Transverse colon (tissue), 4 donors: ENCODE measurements around the gene PDE10A. TPM values are rescaled to one million over a fixed set of nuclear protein-coding genes. Genes with fewer than 3 reads are reported as not detected.

Source experiments
- DNase-seq: peaks from one replicate; pipeline ENCODE4 v3.0.0-alpha.2; 2019
- H3K27ac ChIP-seq, 4 donors: fragments of 200-600 bp; sonication (generic); 2 replicates each; pipeline ENCODE4 v1.5.1; 2016 to 2018; ENCODE audit warnings: inconsistent platforms in 4 of 4
- H3K27me3 ChIP-seq: fragments of 200-600 bp; sonication (generic); 2 replicates; pipeline ENCODE4 v1.5.1; 2017; ENCODE audit warnings: inconsistent platforms
- H3K36me3 ChIP-seq, 4 donors: fragments of 200-600 bp; sonication (generic); 2 replicates each; pipeline ENCODE4 v1.5.1; 2017 to 2019; ENCODE audit warnings: inconsistent platforms in 4 of 4
- H3K4me1 ChIP-seq, 4 donors: fragments of 200-600 bp; sonication (generic); 2 replicates each; pipeline ENCODE4 v1.5.1; 2017 to 2020; ENCODE audit warnings: inconsistent platforms in 4 of 4
- H3K4me3 ChIP-seq, 4 donors: fragments of 200-600 bp; sonication (generic); 1 replicate in 1 of 4; 2 replicates in 3 of 4; pipeline versions ENCODE4 v1.5.1 to v1.6.1; 2017 to 2019; ENCODE audit warnings: inconsistent platforms in 4 of 4
- H3K9me3 ChIP-seq, 2 donors: fragments of 200-600 bp; sonication (generic); 2 replicates each; pipeline ENCODE4 v1.5.1; 2017 to 2019; ENCODE audit warnings: inconsistent platforms in 2 of 2
- EP300 ChIP-seq: sonication (generic); formaldehyde crosslinking; IDR thresholded peaks from one replicate; pipeline ENCODE4 v1.6.1; 2017; ENCODE audit warnings: antibody characterized with exemption, low read depth
- POLR2A ChIP-seq: fragments of 450-650 bp; IDR thresholded peaks from one replicate; pipeline ENCODE4 v1.6.1; 2016; ENCODE audit warnings: antibody characterized with exemption, mild to moderate bottlenecking, moderate library complexity
- POLR2AphosphoS5 ChIP-seq, 3 donors: sonication (generic); formaldehyde crosslinking; IDR thresholded peaks; one replicate each; pipeline ENCODE4 v1.6.1; 2016; ENCODE audit warnings: antibody characterized with exemption in 3 of 3
- WGBS, 2 donors: methylation state at CpG; one replicate each; pipeline ENCODE4 v1.1.5; 2018; ENCODE audit warnings: low coverage in 1 of 2; 5-methylcytosine and 5-hydroxymethylcytosine counted together
- in situ Hi-C, 4 donors: fragments of 200-750 bp; cut with MboI; loops; one replicate each; pipeline versions ENCODE4 v1.15.0 to v1.15.1; 2017; ENCODE audit warnings: low sequenced_read_pairs in 3 of 4, low pct_ligation_motif_present in 1 of 4, low pct_unique_long_range_greater_than_20kb in 1 of 4
- intact Hi-C: fragments of 100-400 bp; cut with DNase I; formaldehyde crosslinking; loops from one replicate; pipeline ENCODE4 v1.15.1; 2023; ENCODE audit warnings: low total_unique reads
- total RNA-seq, 4 donors: library from RNA; depleted of rRNA; stranded (reverse); fragments of >200 nt; gene quantifications; one replicate each; pipeline ENCODE4 v1.1.0, GENCODE V29; 2016
- TF ChIP-seq, protein P1 (sequence below), 5 experiments: fragments of 200-600 bp in 3 of 5; fragments of 450-650 bp in 2 of 5; sonication (generic) in 3 of 5; IDR thresholded peaks; 1 replicate in 2 of 5; 2 replicates in 3 of 5; pipeline ENCODE4 v1.5.1; 2016 to 2017; ENCODE audit warnings: antibody characterized with exemption in 5 of 5, inconsistent platforms in 3 of 5, mild to moderate bottlenecking in 2 of 5, moderate library complexity in 1 of 5

PDE10A gene
- total RNA-seq, 4 donors from 2014 or later: 1.4 to 15.3 (median 4.3) TPM

DNA sequence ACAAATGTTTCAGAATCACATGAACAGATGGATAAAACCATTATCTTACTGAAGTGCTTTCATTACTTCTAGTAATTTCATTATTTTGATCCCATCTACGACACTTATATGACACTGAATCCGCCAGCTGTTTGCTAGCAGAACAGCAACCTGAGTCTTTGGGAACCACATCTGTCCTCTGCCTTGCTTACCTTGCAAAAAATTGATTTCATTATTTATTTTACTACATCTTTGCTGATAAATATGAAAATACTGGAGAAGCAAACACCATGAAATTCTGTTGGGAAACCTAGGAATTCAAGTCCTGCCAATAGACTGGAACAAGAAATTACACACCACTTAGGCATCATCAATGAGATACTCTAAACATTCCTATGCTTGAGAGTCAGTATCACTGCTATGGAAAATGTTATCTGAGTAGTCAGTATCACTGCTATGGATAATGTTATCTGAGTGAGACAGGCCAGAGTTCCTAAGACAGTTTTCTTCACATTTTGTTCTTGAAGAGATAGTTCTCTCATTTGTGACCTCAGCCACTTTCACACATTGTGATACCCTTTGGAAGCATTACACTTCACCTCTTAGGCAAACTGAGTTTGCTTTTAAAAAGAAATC lies 91.9 kb downstream of the PDE10A start:
- Histone ChIP-seq H3K27ac (no peak overlapping the region), H3K36me3 (no peaks in the 10 kb centered on the region), H3K4me1 (peaks cover 0 to 3% (median 0%) of the 10 kb centered on the region in 4 donors), H3K4me3 (no peak overlapping the region), H3K27me3 (no peaks in the 10 kb centered on the region), H3K9me3 (no peaks in the 10 kb centered on the region)
- 62 to 83% methylated on average over 2 of the region's 2 CpGs for WGBS, 2 donors
- DNase-seq: no peak
- TF ChIP-seq, protein P1, sequence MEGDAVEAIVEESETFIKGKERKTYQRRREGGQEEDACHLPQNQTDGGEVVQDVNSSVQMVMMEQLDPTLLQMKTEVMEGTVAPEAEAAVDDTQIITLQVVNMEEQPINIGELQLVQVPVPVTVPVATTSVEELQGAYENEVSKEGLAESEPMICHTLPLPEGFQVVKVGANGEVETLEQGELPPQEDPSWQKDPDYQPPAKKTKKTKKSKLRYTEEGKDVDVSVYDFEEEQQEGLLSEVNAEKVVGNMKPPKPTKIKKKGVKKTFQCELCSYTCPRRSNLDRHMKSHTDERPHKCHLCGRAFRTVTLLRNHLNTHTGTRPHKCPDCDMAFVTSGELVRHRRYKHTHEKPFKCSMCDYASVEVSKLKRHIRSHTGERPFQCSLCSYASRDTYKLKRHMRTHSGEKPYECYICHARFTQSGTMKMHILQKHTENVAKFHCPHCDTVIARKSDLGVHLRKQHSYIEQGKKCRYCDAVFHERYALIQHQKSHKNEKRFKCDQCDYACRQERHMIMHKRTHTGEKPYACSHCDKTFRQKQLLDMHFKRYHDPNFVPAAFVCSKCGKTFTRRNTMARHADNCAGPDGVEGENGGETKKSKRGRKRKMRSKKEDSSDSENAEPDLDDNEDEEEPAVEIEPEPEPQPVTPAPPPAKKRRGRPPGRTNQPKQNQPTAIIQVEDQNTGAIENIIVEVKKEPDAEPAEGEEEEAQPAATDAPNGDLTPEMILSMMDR (IDR thresholded peaks at IDR 0.05): no peak
- no peak for TF ChIP-seq POLR2A
- TF ChIP-seq POLR2AphosphoS5 (IDR thresholded peaks at IDR 0.05): no peak
- TF ChIP-seq EP300: no peak
- intact Hi-C loops: no loop called here
- in situ Hi-C loops: no loop called here

DNA sequence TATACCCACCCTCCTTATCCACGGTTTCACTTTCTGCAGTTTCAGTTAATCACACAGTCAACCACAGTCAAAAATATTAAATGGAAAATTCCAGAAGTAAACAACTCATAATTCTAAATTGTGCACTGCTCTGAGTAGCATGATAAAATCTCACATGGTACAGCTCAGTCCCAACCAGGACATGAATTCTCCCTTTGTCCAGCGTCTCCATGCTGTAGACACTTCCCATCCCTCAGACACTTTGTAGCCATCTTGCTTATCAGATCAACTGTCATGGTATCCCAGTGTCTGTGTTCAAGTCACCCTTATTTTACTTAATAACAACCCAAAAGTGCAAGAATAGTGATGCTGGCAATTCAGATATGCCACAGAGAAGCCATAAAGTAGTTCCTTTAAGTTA lies 94.7 kb downstream of the PDE10A start:
- DNase-seq: no peak
- Histone ChIP-seq H3K36me3 (no peaks in the 10 kb centered on the region), H3K27ac (no peak overlapping the region), H3K4me1 (no peaks in the 10 kb centered on the region), H3K27me3 (no peaks in the 10 kb centered on the region), H3K9me3 (no peaks in the 10 kb centered on the region), H3K4me3 (no peak overlapping the region)
- no peak for TF ChIP-seq EP300
- no peak for TF ChIP-seq POLR2AphosphoS5 (IDR thresholded peaks at IDR 0.05)
- TF ChIP-seq POLR2A: no peak
- TF ChIP-seq, protein P1 (IDR thresholded peaks at IDR 0.05): no peak
- in situ Hi-C loops (no loop called here), intact Hi-C loops (no loop called here)
- WGBS, 2 donors: 51 to 80% methylated on average over 1 to 2 of the region's 2 CpGs

DNA sequence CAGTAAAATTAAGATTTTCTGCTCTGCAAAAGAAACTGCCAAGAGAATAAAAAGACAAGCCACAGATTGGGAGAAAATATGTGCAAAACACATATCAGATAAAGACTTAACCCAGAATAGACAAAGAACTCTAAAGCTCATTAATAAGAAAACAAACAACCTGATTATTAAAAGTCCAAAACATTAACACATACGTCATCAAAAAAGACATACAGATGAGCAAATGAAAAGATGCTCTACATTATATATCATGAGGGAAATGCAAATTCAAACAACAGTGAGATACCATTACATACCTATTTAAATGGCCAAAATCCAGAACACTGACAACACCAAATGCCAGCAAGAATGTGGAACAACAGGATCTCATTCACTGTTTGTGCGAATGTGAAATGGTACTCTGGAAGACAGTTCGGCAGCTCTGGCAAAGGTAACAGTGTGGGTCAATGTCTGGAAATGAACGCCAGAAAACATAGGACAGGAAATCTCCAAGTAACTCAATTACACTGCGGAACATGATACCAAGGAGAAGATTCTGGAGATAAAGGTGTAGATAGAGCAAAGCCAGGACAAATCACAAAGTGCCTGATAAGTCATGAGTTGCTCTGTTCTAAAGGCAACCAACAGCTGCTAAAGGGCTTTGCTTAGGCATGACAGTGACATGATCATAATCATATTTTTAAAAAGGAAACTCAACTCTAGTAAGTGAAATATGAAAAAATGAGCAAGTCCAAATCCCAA lies 96.8 kb downstream of the PDE10A start:
- no peaks in the 10 kb centered on the region for H3K36me3 ChIP-seq
- no peak for DNase-seq
- no peaks in the 10 kb centered on the region for H3K27me3 ChIP-seq
- H3K4me3 ChIP-seq: no peak overlapping the region
- in situ Hi-C loops (no loop called here), intact Hi-C loops (no loop called here)
- TF ChIP-seq EP300 (no peak), POLR2A (no peak), POLR2AphosphoS5 (IDR thresholded peaks at IDR 0.05) (no peak)
- TF ChIP-seq, protein P1 (IDR thresholded peaks at IDR 0.05): no peak
- no peaks in the 10 kb centered on the region for H3K4me1 ChIP-seq
- WGBS, 2 donors: 88 to 98% methylated on average over 5 of the region's 5 CpGs
- no peak overlapping the region for H3K27ac ChIP-seq
- no peaks in the 10 kb centered on the region for H3K9me3 ChIP-seq

DNA sequence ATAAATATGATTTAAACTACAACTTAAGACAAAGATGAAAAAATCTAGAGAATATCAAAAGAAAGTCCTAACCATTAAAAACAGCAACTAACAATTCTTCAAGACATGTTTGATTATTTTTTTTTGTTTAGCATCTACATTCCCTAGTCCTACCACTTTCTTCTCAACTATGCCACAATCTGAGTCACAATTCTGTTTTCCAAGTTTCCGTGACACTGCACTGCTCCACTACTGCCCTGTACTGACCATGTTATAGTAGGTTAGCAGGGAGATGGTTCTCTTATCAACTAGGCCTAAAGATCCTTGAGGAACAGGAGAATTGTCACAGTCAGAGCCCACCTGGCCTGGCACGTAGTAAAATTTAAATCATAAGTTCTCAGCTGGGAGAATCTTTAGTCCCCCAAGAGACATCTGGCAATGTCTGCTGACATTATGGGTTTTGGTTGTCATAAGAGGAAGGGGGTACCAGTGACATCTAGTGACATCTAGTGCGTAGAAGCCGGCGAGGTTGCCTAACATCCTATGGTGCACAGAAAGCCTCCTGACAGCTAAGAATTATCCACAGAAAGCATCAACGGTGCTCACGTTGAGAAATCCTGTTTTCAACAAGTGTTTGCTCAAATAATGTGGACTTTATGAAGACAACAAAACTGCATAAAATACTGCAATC lies 100.5 kb downstream of the PDE10A start:
- 71 to 78% methylated on average over 7 of the region's 7 CpGs for WGBS, 2 donors
- Histone ChIP-seq H3K36me3 (no peaks in the 10 kb centered on the region), H3K27ac (no peak overlapping the region), H3K9me3 (no peaks in the 10 kb centered on the region), H3K4me3 (no peak overlapping the region), H3K4me1 (no peaks in the 10 kb centered on the region), H3K27me3 (no peaks in the 10 kb centered on the region)
- intact Hi-C loops: loop anchor here (1.0 kb wide), 1 partner anchor 18 kb away; no protein-coding TSS in a partner anchor
- in situ Hi-C loops: no loop called here
- no peak for DNase-seq
- TF ChIP-seq POLR2AphosphoS5 (IDR thresholded peaks at IDR 0.05): no peak
- TF ChIP-seq, protein P1 (IDR thresholded peaks at IDR 0.05): no peak
- no peak for TF ChIP-seq EP300
- TF ChIP-seq POLR2A: no peak
